Osteocyte (in vitro differentiated cells): ENCODE measurements around the gene ZGRF1. TPM values are rescaled to one million over a fixed set of nuclear protein-coding genes. Genes with fewer than 3 reads are reported as not detected.

Source experiments
- DNase-seq: peaks from one replicate; pipeline ENCODE4 v3.0.0; 2021; ENCODE audit warnings: mixed read lengths; ENCODE audit not compliant: unreplicated experiment; ENCODE audit errors: extremely low spot score
- H3K27ac Mint-ChIP-seq: one replicate; pipeline ENCODE4 v1.8.0; 2021; ENCODE audit warnings: mild to moderate bottlenecking, mixed read lengths; ENCODE audit not compliant: unreplicated experiment
- H3K27me3 Mint-ChIP-seq: one replicate; pipeline ENCODE4 v1.8.0; 2021; ENCODE audit warnings: mixed read lengths; ENCODE audit not compliant: unreplicated experiment
- H3K36me3 Mint-ChIP-seq: one replicate; pipeline ENCODE4 v1.8.0; 2021; ENCODE audit warnings: mixed read lengths; ENCODE audit not compliant: unreplicated experiment
- H3K4me1 Mint-ChIP-seq: one replicate; pipeline ENCODE4 v1.8.0; 2021; ENCODE audit warnings: mixed read lengths; ENCODE audit not compliant: unreplicated experiment
- H3K4me3 Mint-ChIP-seq: one replicate; pipeline ENCODE4 v1.8.0; 2021; ENCODE audit warnings: mild to moderate bottlenecking, moderate library complexity, mixed read lengths; ENCODE audit not compliant: unreplicated experiment
- H3K9me3 Mint-ChIP-seq: one replicate; pipeline ENCODE4 v1.8.0; 2021; ENCODE audit warnings: mixed read lengths; ENCODE audit not compliant: unreplicated experiment
- CTCF ChIP-seq: fragments of 200-600 bp; sonication (generic); IDR thresholded peaks from 2 replicates; pipeline ENCODE4 v1.5.0; 2021; ENCODE audit warnings: antibody characterized with exemption, mild to moderate bottlenecking, moderate library complexity
- total RNA-seq: library from RNA; stranded (reverse); gene quantifications from 2 replicates; pipeline ENCODE4 v1.2.1, GENCODE V29; 2021

ZGRF1 gene
- total RNA-seq, 1 donor from 2014 or later = 5.6 TPM

DNA sequence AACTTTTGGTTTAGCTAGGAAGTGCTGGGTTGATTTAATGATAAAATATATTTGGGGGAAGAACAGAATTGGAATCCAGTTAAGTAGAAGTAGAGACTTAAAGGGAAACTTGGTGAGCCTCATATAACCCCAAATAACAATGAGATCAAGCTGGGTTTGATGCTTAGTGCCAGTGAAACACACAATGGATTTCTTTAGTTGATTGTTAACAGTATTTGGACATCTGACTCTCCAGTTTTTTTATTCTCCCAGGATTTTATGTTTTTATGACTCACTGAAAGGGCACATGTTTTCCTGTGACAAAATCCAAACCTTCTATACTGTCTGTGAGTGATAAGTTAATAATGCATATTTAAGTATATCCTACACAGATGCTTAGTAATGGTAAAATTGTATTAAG, 118.0 kb downstream of the ZGRF1 start:
- Mint-ChIP-seq H3K9me3 (no peaks in the 10 kb centered on the region), H3K36me3 (peaks cover 8% of the 10 kb centered on the region), H3K27ac (no peak overlapping the region), H3K27me3 (peaks cover 94% of the 10 kb centered on the region), H3K4me1 (peaks cover 36% of the 10 kb centered on the region), H3K4me3 (no peak overlapping the region)
- no peak for DNase-seq
- TF ChIP-seq CTCF = no peak

DNA sequence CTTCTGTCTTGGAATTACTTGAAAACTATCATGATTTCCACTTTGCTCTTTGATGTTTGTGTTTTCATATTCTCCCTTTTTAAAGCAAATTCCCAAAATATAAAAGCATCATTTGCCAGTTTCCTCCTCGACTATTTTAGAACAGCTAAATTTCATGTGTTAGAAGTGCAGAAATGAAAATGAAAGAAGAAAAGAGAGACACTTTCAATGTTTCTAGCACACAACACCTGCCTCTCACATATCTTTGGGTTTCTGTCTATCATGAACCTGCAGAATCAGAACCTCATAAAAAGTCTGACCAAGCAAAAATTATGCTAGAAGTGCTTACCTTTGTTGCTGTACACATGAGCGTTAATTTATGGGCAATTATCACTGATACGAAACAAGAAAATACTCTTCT, 118.8 kb downstream of the ZGRF1 start:
- Mint-ChIP-seq H3K4me3 (no peak overlapping the region), H3K9me3 (no peaks in the 10 kb centered on the region), H3K36me3 (peaks cover 5% of the 10 kb centered on the region), H3K27ac (no peak overlapping the region), H3K4me1 (peaks cover 29% of the 10 kb centered on the region), H3K27me3 (peaks cover 92% of the 10 kb centered on the region)
- DNase-seq = no peak
- no peak for TF ChIP-seq CTCF

DNA sequence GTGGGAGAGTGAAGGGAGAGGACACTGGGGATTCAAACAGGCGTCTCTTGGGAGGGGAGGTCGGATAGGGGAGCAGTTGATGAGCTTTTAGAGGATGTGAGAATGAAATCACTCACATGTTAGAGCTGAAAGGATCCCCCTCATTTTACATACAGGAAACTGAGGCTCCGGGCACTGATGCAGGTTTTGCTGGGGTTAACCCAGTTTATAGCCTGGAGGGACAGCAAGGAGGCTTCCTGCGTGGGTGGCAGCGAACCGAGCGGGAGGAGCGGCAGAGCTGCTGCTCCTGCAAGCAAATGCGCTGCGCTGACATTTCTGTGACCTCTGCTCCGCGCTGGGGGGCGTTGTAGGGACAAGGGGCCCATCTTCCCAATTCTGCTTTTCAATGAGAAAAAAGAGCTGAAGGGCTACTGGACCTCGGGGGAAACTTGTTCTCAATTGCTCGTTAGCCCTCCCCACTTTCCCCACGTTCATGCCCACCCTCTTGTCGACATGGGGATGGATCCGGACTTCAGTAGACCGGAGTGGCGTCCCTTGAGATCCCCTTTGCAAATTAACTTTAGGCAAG, 119.6 kb downstream of the ZGRF1 start:
- Mint-ChIP-seq H3K27ac (no peak overlapping the region), H3K36me3 (peaks cover 3% of the 10 kb centered on the region), H3K4me1 (peaks cover 28% of the 10 kb centered on the region), H3K9me3 (no peaks in the 10 kb centered on the region), H3K4me3 (peak overlapping the region; percentile 39), H3K27me3 (peaks cover 92% of the 10 kb centered on the region)
- no peak for DNase-seq
- TF ChIP-seq CTCF = no peak

GRCh38 chr4:112516471-112517066, 120.1 kb downstream of the ZGRF1 start:
- Mint-ChIP-seq H3K36me3 (no peaks in the 10 kb centered on the region), H3K9me3 (no peaks in the 10 kb centered on the region), H3K4me1 (peaks cover 31% of the 10 kb centered on the region), H3K4me3 (peak overlapping the region; percentile 84), H3K27ac (no peak overlapping the region), H3K27me3 (peaks cover 92% of the 10 kb centered on the region)
- TF ChIP-seq CTCF = no peak
- no peak for DNase-seq

GRCh38 chr4:112516066-112516470, 120.6 kb downstream of the ZGRF1 start, which contains the start of gene NEUROG2:
Gene NEUROG2, minus strand, starts transcription at chr4:112516180. Its CDS starts 705 bp downstream, at chr4:112515475.
- H3K4me1 Mint-ChIP-seq = peaks cover 35% of the 10 kb centered on the region
- no peak within 1 kb of the TSS for H3K27ac Mint-ChIP-seq
- no peaks in the 10 kb centered on the region for H3K9me3 Mint-ChIP-seq
- H3K27me3 Mint-ChIP-seq = peaks cover 92% of the 10 kb centered on the region
- DNase-seq = no peak
- peak within 1 kb of the TSS; percentile 84 for H3K4me3 Mint-ChIP-seq
- no peak for TF ChIP-seq CTCF
- H3K36me3 Mint-ChIP-seq = peaks cover 4% of the 10 kb centered on the region
